Keratinocyte (primary cell): ENCODE measurements around the gene SCYL3. TPM values are rescaled to one million over a fixed set of nuclear protein-coding genes. Genes with fewer than 3 reads are reported as not detected.

Experiments used
- DNase-seq: peaks from one replicate; pipeline ENCODE4 v3.0.0-alpha.2; 2011; ENCODE audit warnings: low read depth, missing footprints, low spot score
- FAIRE-seq: peaks from 2 replicates; lab custom pipeline; 2011; peaks lifted over from hg19 to GRCh38; lab: Jason Lieb, UNC
- H2AFZ ChIP-seq: 2 replicates; pipeline ENCODE4 v1.6.0; 2012; ENCODE audit warnings: low read length, control low read depth, inconsistent platforms; ENCODE audit not compliant: control insufficient read depth
- H3K27ac ChIP-seq: 2 replicates; pipeline ENCODE4 v1.5.1; 2011; ENCODE audit warnings: low read length; ENCODE audit not compliant: control insufficient read depth, insufficient read depth
- H3K27me3 ChIP-seq: 3 replicates; pipeline ENCODE4 v1.6.0; 2011; ENCODE audit warnings: low read length; ENCODE audit not compliant: control insufficient read depth, insufficient read depth; ENCODE audit errors: extremely low read depth
- H3K36me3 ChIP-seq, 2 experiments: 2 replicates in 1 of 2; 3 replicates in 1 of 2; pipeline ENCODE4 v1.5.1; 2011; ENCODE audit warnings: low read length in 2 of 2, mild to moderate bottlenecking in 1 of 2; ENCODE audit not compliant: control insufficient read depth in 2 of 2, insufficient read depth in 2 of 2; ENCODE audit errors: extremely low read depth in 1 of 2
- H3K4me1 ChIP-seq: 3 replicates; pipeline ENCODE4 v1.5.1; 2011; ENCODE audit warnings: low read length; ENCODE audit not compliant: control insufficient read depth, insufficient read depth; ENCODE audit errors: extremely low read depth
- H3K4me2 ChIP-seq: 3 replicates; pipeline ENCODE4 v1.6.0; 2011; ENCODE audit warnings: low read depth, low read length; ENCODE audit not compliant: control insufficient read depth, insufficient read depth; ENCODE audit errors: extremely low read depth
- H3K4me3 ChIP-seq, 3 experiments: fragments of 200-600 bp in 1 of 3; sonication (generic) in 1 of 3; 2 replicates in 2 of 3; 3 replicates in 1 of 3; pipeline ENCODE4 v1.5.1; 2011 to 2016; ENCODE audit warnings: low read length in 3 of 3, mild to moderate bottlenecking in 3 of 3, control low read depth in 2 of 3, inconsistent platforms in 1 of 3, low read depth in 1 of 3, mixed read lengths in 1 of 3, mixed run types in 1 of 3, moderate library complexity in 1 of 3; ENCODE audit not compliant: control insufficient read depth in 2 of 3, insufficient read depth in 2 of 3; ENCODE audit errors: extremely low read depth in 1 of 3
- H3K79me2 ChIP-seq: 2 replicates; pipeline ENCODE4 v1.6.0; 2012; ENCODE audit warnings: low read length; ENCODE audit not compliant: control insufficient read depth, insufficient read depth
- H3K9ac ChIP-seq: 3 replicates; pipeline ENCODE4 v1.6.0; 2011; ENCODE audit warnings: low read length; ENCODE audit not compliant: control insufficient read depth, insufficient read depth; ENCODE audit errors: extremely low read depth
- H3K9me1 ChIP-seq: 3 replicates; pipeline ENCODE4 v1.6.0; 2011; ENCODE audit warnings: low read length; ENCODE audit not compliant: control insufficient read depth, insufficient read depth; ENCODE audit errors: extremely low read depth
- H3K9me3 ChIP-seq: 2 replicates; pipeline ENCODE4 v1.5.1; 2012; ENCODE audit warnings: low read depth, low read length; ENCODE audit not compliant: control insufficient read depth
- H4K20me1 ChIP-seq: 3 replicates; pipeline ENCODE4 v1.6.0; 2011; ENCODE audit warnings: low read length; ENCODE audit not compliant: control insufficient read depth, insufficient read depth; ENCODE audit errors: extremely low read depth
- EZH2 ChIP-seq: IDR thresholded peaks from one replicate; pipeline ENCODE4 v1.6.1; 2012; ENCODE audit warnings: inconsistent platforms, mild to moderate bottlenecking, low read length, moderate library complexity
- dilution Hi-C: fragments of 300-500 bp; cut with MboI; formaldehyde crosslinking; loops from one replicate; pipeline ENCODE4 v1.7.0; 2020; ENCODE audit warnings: low sequenced_read_pairs; ENCODE audit not compliant: extremely low pct_ligation_motif_present
- polyA plus RNA-seq, 5 experiments: library from polyadenylated mRNA; depleted of rRNA in 3 of 5; stranded (reverse) in 3 of 5; stranded (forward) in 1 of 5; unstranded in 1 of 5; fragments of >200 nt; gene quantifications; 1 replicate in 1 of 5; 2 replicates in 3 of 5; 3 replicates in 1 of 5; pipeline versions ENCODE4 v1.2.1 to v1.2.3, GENCODE V29; 2011 to 2012; ENCODE audit warnings: missing spikeins in 2 of 5, low read depth in 1 of 5, low replicate concordance in 1 of 5
- TF ChIP-seq, protein P1 (sequence below), 3 experiments: IDR thresholded peaks in 1 of 3; conservative IDR thresholded peaks in 1 of 3; optimal IDR thresholded peaks in 1 of 3; 2 replicates in 2 of 3; 3 replicates in 1 of 3; pipeline versions ENCODE3 to v1.5.1; 2011; ENCODE audit warnings: low read length in 3 of 3, mild to moderate bottlenecking in 3 of 3, moderate library complexity in 2 of 3, control low read depth in 1 of 3, inconsistent platforms in 1 of 3; ENCODE audit not compliant: insufficient read depth in 2 of 3; ENCODE audit errors: extremely low read depth in 1 of 3

Gene SCYL3
- polyA plus RNA-seq, 1 donor (not counting 4 experiments of a cell fraction or from before 2014, with no cell fraction given), result 8.0 TPM

DNA sequence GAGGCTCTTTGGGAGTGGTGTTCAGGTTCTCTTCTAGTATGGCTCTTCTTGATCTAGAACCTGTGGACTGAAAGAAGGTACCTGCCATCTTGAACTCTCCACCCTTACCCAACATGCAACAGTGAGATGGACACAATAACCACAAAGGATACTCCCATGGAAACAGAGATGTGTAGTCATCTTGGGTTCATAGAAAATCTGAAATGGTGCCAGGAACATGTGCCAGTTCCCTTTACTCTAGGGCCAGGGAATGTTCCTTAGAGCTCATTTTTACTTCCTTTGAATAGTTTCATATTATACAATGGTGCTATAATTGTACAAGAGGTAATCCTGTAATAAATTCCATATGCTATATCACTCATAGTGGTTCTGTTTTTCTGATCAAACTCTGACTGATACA, 13.2 kb upstream of the SCYL3 start:
- H3K27me3 ChIP-seq, result no peaks in the 10 kb centered on the region
- H3K9me3 ChIP-seq, result no peaks in the 10 kb centered on the region
- no peaks in the 10 kb centered on the region for H3K9me1 ChIP-seq
- no peak for TF ChIP-seq EZH2
- TF ChIP-seq, protein P1, sequence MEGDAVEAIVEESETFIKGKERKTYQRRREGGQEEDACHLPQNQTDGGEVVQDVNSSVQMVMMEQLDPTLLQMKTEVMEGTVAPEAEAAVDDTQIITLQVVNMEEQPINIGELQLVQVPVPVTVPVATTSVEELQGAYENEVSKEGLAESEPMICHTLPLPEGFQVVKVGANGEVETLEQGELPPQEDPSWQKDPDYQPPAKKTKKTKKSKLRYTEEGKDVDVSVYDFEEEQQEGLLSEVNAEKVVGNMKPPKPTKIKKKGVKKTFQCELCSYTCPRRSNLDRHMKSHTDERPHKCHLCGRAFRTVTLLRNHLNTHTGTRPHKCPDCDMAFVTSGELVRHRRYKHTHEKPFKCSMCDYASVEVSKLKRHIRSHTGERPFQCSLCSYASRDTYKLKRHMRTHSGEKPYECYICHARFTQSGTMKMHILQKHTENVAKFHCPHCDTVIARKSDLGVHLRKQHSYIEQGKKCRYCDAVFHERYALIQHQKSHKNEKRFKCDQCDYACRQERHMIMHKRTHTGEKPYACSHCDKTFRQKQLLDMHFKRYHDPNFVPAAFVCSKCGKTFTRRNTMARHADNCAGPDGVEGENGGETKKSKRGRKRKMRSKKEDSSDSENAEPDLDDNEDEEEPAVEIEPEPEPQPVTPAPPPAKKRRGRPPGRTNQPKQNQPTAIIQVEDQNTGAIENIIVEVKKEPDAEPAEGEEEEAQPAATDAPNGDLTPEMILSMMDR (optimal IDR thresholded peaks at IDR 0.05 in 1 of 3, IDR thresholded peaks at IDR 0.05 in 1 of 3, conservative IDR thresholded peaks at IDR 0.05 in 1 of 3; ENCODE audit: extremely low read depth in 1 of 3, insufficient read depth in 2 of 3, low read length in 3 of 3), result no peak
- dilution Hi-C loops, result no loop called here
- H2AFZ ChIP-seq, result no peak overlapping the region
- H3K4me1 ChIP-seq, result no peaks in the 10 kb centered on the region
- H3K79me2 ChIP-seq, result no peaks in the 10 kb centered on the region
- H3K9ac ChIP-seq, result no peak overlapping the region
- no peak for DNase-seq
- no peak overlapping the region for H3K4me2 ChIP-seq
- no peak for FAIRE-seq
- no peaks in the 10 kb centered on the region for H4K20me1 ChIP-seq
- no peaks in the 10 kb centered on the region for H3K36me3 ChIP-seq
- H3K27ac ChIP-seq, result no peak overlapping the region
- no peak overlapping the region for H3K4me3 ChIP-seq

DNA sequence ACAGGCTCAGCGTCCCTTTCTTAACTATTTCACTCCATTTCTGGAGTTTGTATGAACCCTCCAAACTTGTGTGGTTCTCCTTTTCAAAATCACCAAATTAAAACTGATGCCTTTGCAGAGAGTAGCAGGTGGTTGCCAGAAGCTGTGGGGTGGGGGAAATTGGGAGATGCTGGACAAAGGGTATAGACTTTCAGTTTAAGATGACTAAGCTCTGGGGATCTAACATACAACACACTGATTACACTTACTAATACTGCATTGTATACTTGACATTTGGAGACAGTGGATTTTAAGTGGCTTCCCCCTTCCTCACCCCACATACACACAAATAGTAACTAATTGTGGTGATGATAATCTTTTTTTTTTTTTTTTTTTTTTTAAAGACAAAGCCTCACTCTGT, 11.1 kb upstream of the SCYL3 start:
- H3K9me1 ChIP-seq, result no peaks in the 10 kb centered on the region
- DNase-seq (no peak), FAIRE-seq (no peak)
- H3K4me3 ChIP-seq, result no peak overlapping the region
- H3K9me3 ChIP-seq, result no peaks in the 10 kb centered on the region
- H3K36me3 ChIP-seq, result no peaks in the 10 kb centered on the region
- no peak overlapping the region for H3K27ac ChIP-seq
- H4K20me1 ChIP-seq, result no peaks in the 10 kb centered on the region
- H2AFZ ChIP-seq, result no peak overlapping the region
- no peak overlapping the region for H3K9ac ChIP-seq
- H3K4me2 ChIP-seq, result no peak overlapping the region
- H3K27me3 ChIP-seq, result no peaks in the 10 kb centered on the region
- H3K79me2 ChIP-seq, result no peaks in the 10 kb centered on the region
- no peak for TF ChIP-seq EZH2
- TF ChIP-seq, protein P1 (optimal IDR thresholded peaks at IDR 0.05 in 1 of 3, IDR thresholded peaks at IDR 0.05 in 1 of 3, conservative IDR thresholded peaks at IDR 0.05 in 1 of 3; ENCODE audit: extremely low read depth in 1 of 3, insufficient read depth in 2 of 3, low read length in 3 of 3), result no peak
- dilution Hi-C loops, result no loop called here
- no peaks in the 10 kb centered on the region for H3K4me1 ChIP-seq
